ENCODE data around the gene DNMT1.
A peak's percentile ranks its signal among the peaks of the same experiment; 100 is the strongest.
"Not testable (repeated sequence)": the region's sequence is repeated elsewhere in the genome, so short reads cannot be mapped to it uniquely, and the experiment has no call there.

Gene DNMT1
- total RNA-seq = 158 to 241 (median 208) reads per million in 4 donors

- peak; percentile 89 to 98 (median 93) for DNase-seq
Measured at GRCh38 chr19:10194500-10195198, at the start of gene DNMT1. TSS of gene DNMT1 (minus strand) at chr19:10194953. CDS start at chr19:10194899, 54 bp downstream.

DNA sequence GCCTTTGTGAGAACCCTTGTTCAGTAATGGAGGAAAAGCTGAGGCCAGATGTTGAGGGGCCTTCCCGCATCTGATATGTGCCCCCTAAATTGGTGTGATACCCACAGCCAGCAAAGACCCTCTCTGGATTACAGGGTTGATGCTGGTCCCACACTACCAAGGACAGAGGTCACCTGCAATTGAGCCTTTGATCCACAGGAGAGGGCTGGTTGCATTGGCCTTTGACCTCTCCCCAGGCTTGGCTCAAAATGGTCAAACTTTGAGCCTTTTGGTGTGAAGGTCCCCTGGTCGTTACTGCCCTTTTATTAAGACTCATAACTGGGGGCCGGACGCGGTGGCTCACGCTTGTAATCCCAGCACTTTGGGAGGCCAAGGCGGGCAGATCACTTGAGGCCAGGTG is 48.9 kb upstream of the DNMT1 start:
- DNase-seq = no peak

DNA sequence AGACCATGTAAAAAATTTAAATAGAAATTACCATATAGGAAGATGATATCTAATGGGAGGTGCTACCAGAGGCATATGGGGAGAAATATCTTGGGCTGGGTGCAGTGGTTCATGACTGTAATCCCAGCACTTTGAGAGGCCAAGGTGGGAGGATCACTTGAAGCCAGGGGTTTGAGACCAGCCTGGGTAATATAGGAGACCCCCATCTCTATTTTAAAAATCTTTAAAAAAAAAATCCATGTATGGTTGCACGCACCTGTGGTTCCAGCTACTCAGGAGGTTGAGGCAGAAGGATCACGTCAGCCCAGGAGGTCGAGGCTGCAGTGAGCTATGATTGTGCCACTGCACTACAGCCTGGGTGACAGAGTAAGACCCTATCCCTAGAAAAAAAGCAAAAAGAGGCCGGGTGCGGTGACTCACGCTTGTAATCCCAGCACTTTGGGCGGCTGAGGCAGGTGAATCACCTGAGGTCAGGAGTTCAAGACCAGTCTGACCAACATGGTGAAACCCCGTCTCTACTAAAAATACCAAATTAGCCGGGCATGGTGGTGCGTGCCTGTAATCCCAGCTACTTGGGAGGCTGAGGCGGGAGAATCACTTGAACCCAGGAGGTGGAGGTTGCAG is 47.2 kb upstream of the DNMT1 start:
- DNase-seq = not testable (repeated sequence)

- DNase-seq = no peak
Measured at GRCh38 chr19:10238172-10238783, 43.5 kb upstream of the DNMT1 start.

DNA sequence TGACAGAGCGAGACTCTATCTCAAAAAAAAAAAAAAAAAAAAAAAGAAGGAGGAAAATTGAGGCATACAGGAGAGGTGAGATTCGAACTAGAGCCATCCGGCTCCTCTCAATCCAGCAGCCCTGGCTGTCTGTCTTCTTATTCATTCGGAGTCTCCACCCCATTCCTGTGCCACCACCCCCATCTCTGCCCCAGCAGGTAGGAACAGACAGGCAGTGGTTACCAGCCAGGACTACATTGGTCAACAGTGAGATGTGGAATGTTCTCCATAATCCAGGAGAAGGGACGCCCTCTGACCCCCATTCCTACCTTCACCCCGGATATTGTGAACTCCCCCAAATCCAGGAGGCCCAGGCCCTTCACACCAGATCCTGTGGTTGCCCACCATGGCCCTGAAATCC is 42.9 kb upstream of the DNMT1 start:
- DNase-seq = no peak

GRCh38 chr19:10235409-10235808 is 40.7 kb upstream of the DNMT1 start:
- not testable (repeated sequence) for DNase-seq

DNA sequence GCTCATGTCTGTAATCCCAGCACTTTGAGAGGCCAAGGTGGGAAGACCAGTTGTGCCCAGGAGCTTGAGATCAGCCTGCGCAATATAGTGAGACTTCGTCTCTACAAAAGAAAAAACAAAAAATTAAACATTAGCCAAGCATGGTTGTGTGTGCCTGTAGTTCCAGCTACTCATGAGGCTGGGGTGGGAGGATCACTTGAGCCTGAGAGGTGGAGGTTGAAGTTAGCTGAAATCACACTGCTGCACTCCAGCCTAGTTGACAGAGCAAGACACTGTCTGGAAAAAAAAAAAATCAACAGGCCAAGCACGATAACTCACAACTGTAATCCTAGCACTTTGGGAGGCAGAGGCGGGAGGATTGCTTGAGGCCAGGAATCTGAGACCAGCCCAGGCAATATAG is 40.2 kb upstream of the DNMT1 start:
- DNase-seq = no peak

GRCh38 chr19:10233946-10234345 is 39.2 kb upstream of the DNMT1 start:
- DNase-seq = no peak

- no peak for DNase-seq
Measured at GRCh38 chr19:10231612-10232228, 37.0 kb upstream of the DNMT1 start.

DNA sequence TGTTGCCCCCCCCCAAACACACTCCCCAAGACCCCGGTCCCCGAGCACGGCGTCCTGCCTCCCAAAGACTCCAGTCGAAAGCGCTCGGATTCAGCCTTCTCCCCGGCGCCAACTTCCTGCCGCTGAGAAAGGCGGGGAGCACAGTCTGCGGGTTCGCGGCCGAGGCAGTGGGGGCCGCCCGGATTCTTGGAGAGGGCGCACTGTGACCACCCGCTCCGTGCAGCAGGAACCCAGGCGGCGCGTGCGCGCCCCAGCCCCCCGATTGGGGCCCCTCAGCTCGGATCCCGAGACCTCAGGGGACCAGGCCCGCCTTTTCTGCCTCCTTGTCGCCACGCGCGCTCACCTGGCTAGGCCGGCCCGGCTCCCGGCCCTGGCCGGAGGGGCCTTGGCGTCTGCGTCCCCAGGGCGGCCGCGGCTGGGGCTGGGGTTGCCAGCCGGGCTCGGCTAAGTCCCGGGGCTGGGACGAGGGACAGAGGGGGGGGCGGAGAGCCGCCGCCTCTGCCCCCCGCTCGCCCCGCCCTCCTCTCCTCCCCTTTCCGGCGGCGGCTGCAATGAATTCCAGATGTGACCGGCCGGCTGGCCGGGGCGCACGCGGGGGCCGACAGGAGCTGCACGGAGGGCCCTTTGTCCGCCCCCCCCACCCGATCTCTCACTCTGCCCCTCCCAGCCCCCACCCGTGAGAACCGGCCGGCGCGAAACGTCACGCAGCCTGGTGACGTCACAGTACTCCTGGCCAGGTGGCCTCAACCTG is 36.3 kb upstream of the DNMT1 start, which contains the start of gene S1PR2:
TSS of gene S1PR2 (minus strand) at position 471 of the 751 bp plus-strand sequence. CDS start 6,426 bp downstream, outside the sequence.
- DNase-seq = peak; percentile 58 to 79 (median 70)

DNA sequence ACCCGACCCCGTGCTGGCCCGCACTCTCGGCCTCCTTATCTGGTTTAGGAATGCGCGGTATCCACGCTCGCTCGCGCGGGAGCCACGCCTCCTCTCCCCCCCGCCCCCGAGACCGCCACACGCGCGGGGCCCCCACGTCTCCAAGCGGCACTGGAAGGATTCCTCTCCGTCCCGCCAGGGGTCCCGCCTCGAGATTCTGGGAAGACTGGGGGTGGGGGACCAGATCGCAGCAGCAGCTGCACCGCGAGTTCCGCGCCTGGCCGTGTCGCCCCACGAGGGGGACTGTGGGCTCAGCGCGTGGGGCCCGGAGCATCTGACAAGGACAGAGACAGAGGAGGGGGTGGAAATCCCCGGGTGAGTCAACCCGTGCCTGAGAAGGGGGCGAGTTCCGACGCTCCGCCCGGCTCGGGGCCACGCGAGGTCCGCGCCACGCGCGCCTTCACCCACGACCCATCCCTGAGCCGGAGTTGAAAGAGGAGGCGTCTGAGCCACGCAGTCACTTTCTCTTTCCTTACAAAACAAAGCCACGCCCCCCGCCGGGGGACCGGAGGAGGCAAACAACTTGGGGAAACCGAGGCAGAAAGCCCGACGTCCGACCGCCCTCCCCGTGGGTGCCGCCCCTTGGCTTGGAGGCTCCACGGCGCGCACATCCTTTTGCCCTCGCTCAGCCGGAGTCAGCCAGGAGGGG is 35.6 kb upstream of the DNMT1 start:
- peak; percentile 24 to 73 (median 59) for DNase-seq

- DNase-seq = peak in 2 of 5 donors; percentile 31 to 43
Measured at GRCh38 chr19:10228920-10229319, 34.2 kb upstream of the DNMT1 start.

DNA sequence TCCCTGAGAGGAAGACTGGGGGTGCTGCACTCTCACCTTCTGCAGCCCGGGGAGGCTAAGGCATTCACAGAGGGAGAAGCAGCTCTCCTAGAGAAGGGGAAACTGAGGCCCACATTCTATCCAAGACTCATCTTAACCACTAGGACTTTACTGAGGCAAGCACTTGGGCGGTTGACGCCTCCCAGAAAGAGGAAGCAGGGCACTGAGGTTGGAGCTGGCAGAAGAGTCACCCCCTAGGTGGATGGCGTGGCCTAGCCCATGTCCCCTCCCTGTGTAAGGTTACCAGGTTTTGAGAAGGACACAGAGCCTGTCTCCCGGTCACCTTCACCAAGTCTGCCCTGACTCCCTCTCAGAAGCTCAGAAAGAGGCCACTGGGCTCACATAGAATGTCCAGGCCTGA is 33.6 kb upstream of the DNMT1 start:
- no peak for DNase-seq

DNA sequence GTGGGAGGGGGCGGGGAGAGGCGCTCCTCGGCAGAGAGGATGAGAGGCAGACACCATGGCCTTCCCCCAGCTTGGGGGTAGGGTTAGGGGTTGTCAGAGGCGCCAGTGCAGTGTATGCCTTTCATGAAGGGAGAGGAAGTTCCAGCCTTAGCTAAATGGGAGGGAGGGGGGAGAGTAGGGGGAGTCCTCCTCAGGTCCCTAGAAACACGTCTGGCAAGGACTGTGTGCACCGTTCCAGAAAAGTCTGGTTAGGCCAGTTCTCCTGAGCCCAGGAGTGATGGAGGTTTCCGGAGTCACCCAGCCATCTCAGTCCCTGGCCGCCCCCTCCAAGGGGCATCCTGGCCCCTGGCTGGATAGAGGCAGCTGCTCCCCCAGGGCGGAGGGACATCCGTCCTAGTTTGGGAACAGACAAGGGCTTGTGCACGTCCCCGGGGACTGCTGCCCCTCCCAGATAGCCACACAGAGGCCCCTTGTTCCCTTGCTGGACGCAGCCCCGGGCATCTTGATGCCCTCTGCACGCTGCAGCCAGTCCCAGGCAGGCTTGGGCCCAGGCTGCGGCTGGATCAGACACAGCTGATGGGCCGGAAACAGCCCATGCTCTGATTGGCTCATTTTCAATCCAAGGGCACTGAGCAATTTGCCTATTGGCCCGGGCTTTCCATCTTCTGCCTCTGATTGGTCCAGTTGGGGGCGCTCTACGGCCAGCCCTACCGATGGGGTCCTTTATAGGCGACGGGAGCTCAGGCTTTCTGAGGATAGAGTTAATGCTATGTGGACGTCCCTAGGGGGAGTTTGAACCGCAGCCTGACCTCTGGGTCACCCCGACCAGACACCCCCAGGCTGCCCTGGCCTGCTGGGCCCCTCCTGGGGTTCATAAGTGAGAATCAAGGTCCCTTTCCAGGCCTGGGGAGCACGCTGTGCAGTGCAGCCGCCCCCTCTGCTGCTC is 32.5 kb upstream of the DNMT1 start:
- DNase-seq = no peak

DNA sequence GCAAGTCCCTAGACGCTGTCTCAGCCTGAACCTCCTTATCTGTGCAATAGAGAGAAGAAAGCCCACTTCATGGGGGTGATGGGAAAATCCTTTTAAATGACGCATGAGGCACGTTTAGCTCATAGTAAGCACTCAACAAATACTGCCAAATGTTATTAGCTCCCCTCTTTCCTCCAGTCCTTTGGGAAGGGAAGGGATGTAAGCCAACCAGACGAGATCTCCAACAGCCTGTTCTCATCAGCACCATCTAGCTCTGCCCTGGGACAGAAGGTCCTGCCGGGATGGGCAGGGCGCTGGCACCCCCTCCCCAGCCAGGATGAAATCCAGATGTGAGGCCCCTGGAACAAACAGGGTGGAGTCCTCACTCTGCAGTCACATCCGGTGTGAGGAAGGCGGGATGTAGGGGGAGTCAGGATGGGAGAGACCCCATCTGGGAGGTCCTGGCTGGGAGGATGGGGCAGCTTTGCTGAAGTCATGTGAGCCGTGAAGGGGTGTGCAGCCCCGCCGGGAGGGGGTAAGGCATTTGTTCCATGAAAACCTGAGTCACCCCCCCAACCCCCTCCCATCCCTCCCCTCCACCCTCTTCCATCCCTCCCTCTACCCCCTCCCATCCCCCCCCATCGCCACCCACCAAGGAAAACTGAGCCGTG is 31.7 kb upstream of the DNMT1 start:
- DNase-seq = no peak

DNA sequence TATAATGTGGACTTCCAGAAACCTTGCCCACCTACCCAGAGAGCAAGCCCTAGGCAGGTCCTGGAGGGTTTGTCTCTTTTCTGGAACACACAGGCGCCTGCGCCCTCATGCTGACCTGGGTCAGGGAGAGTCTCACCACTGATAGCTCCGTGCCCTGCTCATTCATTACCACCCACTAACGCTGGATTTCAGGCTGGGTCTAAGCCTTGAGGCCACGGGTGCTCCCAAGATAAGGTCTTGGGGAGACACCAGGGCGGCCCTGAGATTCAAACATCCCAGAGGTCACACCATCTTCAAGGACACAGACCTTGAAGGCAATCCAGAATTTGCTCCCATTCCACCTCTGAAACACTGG is 31.2 kb upstream of the DNMT1 start:
- no peak for DNase-seq

DNA sequence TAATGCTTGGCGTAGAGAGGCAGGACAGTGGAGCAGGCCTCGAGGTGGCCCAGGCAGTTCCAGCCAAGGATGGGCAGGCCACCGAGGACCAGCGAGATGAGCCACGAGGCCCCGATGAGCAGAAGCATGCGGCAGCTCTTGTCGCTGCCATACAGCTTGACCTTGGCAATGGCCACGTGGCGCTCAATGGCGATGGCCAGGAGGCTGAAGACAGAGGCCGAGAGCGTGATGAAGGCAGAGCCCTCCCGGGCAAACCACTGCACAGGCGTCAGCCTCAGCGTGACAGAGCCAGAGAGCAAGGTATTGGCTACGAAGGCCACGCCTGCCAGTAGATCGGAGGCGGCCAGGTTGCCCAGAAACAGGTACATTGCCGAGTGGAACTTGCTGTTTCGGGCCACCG is 29.6 kb upstream of the DNMT1 start:
- no peak for DNase-seq

GRCh38 chr19:10223488-10224213 is 28.9 kb upstream of the DNMT1 start:
- no peak for DNase-seq

DNA sequence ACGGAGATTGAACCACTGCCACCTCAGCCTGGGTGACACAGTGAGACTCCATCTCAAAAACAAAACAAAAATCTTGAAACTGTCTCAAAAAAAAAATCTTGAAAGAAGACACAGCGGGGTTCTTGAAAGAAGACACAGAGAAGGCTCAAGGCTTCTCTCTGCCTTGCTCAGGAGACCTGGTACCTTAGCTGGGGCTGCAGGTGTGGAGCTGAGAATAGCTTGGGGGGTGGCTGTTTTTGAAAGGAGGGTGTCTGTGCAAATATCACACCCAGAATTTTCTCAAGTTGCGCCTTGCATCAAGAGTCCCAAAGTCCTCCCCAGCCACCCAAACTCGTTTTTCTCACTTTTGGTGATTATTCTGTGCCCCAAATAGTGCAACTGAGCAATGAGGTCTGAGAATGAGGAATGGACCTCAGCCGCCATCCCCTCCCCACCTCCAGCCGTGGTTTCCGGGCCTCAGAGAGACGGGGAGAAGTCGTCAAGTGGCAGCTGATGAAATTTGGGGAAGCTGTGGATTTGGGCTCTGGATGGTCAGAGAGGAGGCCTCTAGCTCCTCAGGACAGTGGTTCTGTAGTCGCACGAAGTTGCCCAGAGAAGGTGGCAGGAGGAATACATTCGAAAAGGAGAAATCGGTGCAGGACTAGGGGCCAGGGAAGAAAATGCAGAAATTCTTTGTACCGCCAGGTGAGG is 27.6 kb upstream of the DNMT1 start:
- DNase-seq = no peak
